Fibroblast of pulmonary artery (primary cell): ENCODE measurements around the gene RIC1.
"Not testable (repeated sequence)": the region's sequence is repeated elsewhere in the genome, so short reads cannot be mapped to it uniquely, and the experiment has no call there.

Source experiments
- DNase-seq: peaks from one replicate; pipeline ENCODE4 v3.0.0-alpha.2; 2010; ENCODE audit warnings: low read depth
- H3K4me3 ChIP-seq: replicated peaks from 2 replicates; pipeline ENCODE4 v1.5.1; 2011; ENCODE audit warnings: low read depth, mild to moderate bottlenecking, control low read depth, low read length, moderate library complexity
- TF ChIP-seq, protein P1 (sequence below): IDR thresholded peaks from 2 replicates; pipeline ENCODE4 v1.5.1; 2011; ENCODE audit warnings: mild to moderate bottlenecking, control low read depth, low read length, inconsistent platforms; ENCODE audit errors: missing control alignments

The RIC1 gene

DNA sequence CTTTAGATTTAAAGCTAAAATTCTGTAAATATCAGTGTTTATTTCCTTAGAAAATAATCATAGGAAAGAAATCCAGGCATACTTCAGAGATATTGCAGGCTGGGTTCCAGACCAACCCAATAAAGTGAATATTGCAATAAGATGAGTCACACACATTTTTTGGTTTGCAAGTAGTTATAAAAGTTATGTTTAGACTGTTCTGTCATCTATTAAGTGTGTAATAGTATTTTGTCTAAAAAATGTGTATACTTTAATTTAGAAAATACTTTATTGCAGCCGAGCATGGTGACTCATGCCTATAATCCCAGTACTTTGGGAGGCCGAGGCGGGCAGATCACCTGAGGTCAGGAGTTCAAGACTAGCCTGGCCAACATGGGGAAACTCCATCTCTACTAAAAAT lies 6.9 kb upstream of the RIC1 start:
- TF ChIP-seq, protein P1, sequence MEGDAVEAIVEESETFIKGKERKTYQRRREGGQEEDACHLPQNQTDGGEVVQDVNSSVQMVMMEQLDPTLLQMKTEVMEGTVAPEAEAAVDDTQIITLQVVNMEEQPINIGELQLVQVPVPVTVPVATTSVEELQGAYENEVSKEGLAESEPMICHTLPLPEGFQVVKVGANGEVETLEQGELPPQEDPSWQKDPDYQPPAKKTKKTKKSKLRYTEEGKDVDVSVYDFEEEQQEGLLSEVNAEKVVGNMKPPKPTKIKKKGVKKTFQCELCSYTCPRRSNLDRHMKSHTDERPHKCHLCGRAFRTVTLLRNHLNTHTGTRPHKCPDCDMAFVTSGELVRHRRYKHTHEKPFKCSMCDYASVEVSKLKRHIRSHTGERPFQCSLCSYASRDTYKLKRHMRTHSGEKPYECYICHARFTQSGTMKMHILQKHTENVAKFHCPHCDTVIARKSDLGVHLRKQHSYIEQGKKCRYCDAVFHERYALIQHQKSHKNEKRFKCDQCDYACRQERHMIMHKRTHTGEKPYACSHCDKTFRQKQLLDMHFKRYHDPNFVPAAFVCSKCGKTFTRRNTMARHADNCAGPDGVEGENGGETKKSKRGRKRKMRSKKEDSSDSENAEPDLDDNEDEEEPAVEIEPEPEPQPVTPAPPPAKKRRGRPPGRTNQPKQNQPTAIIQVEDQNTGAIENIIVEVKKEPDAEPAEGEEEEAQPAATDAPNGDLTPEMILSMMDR = no peak
- no peak overlapping the region for H3K4me3 ChIP-seq
- DNase-seq = peak; percentile 84

DNA sequence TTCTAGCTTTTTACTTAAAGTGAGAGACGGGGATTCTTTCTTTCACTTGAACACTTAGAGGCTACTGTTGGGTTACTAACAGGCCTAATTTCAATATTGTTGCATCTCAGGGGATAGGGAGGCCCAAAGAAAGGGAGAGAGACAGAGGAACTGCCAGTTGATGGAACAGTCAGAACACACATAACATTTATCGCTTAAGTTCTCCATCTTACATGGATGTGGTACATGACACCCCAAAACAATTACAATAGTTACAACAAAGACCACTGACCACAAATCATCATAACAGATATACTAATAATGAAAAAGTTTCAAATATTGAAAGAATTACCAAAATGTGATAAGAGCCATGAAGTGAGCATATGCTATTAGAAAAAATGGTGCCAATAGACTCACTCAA lies 4.3 kb upstream of the RIC1 start:
- TF ChIP-seq, protein P1 = no peak
- no peak overlapping the region for H3K4me3 ChIP-seq
- DNase-seq = no peak

DNA sequence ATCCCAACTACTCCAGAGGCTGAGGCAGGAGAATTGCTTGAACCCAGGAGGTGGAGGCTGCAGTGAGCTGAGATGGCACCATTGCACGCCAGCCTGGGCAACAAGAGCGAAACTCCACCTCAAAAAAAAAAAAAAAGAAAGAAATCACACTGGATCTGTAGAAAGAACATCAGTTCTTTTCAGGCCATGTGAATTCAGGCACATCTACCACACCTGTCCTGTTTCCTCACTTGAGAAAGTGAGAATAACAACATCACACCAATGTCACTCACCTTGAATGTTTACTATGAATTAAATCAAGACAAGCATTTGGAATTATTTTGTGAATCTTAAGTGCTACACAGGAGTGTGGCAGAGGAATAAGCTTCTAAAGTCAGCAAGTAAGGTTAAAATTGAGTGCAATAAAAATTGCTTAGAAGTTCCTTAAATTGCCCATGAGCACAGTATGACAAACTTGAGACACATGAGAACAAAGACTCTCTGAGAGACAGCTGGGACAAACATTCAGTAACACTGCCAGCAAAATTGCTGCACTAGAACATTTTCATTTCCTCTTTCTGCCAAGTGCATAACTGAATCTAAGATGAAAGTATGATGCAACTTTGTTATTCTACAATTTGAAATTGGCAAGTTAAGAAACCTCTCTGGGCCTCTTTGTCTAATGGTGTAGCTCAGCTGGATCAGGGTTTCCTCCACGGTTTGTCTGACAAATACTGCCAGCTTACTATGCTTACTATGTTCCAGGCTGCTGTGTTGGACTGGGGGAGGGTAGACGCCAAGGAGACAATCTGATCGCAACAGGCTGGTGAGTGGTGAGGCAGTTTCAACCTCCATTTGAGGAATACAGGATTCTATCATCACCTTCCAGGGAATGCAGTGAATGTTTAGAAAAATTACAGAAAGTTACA lies 1.9 kb upstream of the RIC1 start:
- peak; percentile 95 for DNase-seq
- TF ChIP-seq, protein P1 = no peak
- peak overlapping the region; percentile 89 for H3K4me3 ChIP-seq

DNA sequence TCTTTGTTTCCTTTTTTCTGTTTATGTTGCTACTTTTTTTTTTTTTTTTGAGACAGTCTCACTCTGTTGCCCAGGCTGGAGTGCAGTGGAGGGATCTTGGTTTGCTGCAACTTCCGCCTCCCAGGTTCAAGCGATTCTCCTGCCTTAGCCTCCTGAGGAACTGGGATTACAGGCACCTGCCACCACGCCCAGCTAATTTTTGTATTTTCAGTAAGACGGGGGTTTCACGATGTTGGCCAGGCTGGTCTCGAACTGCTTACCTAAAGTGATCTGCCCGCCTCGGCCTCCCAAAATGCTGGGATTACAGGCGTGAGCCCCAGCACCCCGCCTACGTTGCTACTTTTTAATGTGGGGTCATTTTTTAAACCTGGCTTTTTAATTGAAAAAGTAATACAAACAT lies 1.2 kb upstream of the RIC1 start:
- peak overlapping the region; percentile 89 for H3K4me3 ChIP-seq
- DNase-seq = not testable (repeated sequence)

DNA sequence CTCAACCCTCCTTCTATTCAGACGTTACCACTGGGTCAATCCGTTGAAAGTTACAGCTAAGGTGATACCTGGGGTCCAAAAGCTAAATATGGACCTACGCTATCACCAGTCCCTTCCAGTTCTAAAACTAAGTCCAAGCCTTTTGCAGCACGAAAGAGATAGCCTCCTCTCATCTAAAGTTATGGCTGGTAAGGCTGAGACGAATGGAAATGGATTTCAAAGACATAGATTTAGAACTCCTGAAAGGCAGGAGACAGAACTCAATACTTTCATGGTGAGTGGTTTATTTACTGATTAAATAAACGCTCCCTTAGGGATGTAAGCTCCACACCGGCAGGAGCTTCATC lies 751 bp upstream of the RIC1 start:
- TF ChIP-seq, protein P1 = no peak
- peak overlapping the region; percentile 89 for H3K4me3 ChIP-seq
- no peak for DNase-seq

DNA sequence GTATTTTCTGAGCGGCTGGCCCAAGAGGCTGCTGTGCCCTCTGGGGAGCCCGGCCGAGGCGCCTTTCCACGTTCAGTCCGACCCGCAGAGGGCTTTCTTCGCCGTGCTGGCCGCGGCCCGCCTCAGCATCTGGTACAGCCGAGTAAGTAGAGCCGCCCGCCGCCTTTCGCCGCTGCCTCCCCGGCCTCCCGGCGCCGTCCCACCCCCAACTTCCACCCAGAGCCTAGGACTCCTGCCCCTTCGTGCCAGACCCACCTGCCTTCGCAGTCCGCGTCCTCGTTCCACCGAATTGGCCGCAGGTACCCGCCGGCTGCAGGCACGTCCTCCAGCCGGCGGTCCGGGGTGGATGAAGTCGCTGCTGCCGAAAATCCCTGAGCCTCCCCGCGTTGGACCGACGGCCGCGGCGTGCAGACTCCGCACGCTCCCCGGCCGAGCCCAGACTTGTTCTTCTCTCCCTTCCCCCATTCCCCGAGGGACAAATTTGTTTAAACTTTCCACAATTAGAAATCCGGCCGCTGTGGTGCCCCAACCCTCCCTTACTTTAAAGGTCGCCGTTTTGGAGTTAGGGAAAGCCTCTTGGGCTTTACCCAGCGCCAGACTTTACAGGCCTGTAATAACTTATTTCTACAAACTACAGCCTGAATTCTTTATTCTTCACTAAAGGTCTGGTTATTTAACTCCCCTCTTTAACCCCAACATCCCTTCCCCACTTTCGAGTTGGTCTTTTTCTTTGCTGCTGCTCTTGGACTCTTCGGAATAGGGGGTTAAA lies 589 bp downstream of the RIC1 start:
- TF ChIP-seq, protein P1 = no peak
- peak overlapping the region; percentile 89 for H3K4me3 ChIP-seq
- peak; percentile 37 for DNase-seq

DNA sequence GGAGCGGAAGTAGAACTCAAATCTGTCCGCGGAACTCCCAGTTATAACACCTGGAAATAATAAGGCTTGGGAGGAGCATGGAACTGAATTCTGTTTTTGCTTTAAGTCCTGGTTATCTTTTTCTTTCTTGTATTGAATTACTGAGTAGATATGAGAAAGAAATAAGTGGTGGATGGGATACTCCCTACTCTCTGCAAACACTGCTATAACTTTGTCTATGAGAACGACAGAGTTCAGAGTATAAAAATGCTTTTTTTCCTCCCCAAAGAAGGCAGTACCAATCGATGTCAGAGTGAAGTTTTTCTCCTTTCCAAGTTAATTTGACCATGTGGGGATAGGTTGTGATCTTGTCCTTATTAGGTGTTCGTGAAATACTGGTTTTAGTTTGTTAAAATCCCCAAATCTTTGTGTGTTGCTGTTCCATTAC lies 1.2 kb downstream of the RIC1 start:
- peak; percentile 57 for DNase-seq
- TF ChIP-seq, protein P1 = no peak
- peak overlapping the region; percentile 89 for H3K4me3 ChIP-seq
